GM23248 (cell line): Measurements from ENCODE around the gene DNAI2.

ENCODE experiments used
- EZH2 ChIP-seq: fragments of 200-600 bp; sonication (generic); IDR thresholded peaks from 2 replicates; pipeline ENCODE4 v1.6.1; 2018; ENCODE audit warnings: antibody characterized with exemption, mild to moderate bottlenecking; ENCODE audit not compliant: insufficient read depth, poor library complexity, severe bottlenecking
- EZH2phosphoT487 ChIP-seq: fragments of 200-600 bp; sonication (generic); IDR thresholded peaks from 2 replicates; pipeline ENCODE4 v1.6.1; 2018; ENCODE audit warnings: antibody characterized with exemption, moderate library complexity, mild to moderate bottlenecking, low read depth; ENCODE audit not compliant: insufficient read depth

DNA sequence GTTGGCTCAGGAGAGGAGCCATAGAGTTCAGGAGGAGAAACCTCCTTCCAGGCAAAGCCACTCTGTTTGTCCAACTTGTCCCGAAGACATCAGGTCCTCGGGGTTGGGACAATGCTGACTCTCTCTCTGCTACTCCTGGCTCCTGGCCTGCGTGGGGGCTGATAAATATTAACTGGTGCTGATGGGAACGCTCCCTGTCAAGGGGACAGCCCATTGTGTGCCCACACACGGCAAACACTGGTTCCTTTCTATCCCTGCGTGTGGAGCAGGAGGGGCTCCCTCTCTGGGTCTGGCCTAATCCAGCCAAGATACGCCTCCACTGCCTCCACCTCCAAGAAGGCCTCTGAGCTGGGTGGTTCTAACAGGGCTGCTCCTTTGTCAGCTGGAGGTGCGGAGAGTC, 56.4 kb downstream of the DNAI2 start:
- TF ChIP-seq EZH2phosphoT487 (no peak), EZH2 (no peak)
